ENCODE results near the gene YPEL2.

DNA sequence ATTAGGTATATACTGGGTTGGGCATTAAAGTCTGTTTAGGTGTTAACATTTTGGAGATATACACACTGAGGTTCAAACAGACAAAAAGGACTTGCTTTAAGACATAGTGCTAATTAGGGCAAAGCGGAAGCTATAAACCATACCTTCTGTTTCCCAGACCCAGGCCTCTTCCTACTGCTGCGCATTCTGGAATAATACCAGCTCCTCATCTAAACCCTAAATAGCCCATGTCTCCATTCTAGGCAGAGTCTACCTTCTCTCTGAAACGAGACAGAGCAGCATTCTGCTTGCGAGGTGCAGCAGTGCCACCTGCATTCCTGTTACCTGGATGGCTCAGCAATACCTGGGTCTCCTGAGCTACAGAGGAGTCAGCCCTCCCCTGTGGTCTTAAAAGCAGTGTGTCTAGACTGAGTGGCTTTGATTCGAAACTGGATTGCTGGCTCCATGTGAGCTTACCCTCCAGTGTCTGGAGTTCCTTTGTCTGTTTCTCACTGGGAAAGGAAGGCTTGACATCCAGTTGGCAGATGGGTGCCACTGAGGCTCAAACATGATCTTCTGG lies 6.4 kb downstream of the YPEL2 start:
- no peak for TF ChIP-seq EZH2 (IDR thresholded peaks at IDR 0.05; ENCODE audit: insufficient read depth, low read length)
- TF ChIP-seq, protein P1, sequence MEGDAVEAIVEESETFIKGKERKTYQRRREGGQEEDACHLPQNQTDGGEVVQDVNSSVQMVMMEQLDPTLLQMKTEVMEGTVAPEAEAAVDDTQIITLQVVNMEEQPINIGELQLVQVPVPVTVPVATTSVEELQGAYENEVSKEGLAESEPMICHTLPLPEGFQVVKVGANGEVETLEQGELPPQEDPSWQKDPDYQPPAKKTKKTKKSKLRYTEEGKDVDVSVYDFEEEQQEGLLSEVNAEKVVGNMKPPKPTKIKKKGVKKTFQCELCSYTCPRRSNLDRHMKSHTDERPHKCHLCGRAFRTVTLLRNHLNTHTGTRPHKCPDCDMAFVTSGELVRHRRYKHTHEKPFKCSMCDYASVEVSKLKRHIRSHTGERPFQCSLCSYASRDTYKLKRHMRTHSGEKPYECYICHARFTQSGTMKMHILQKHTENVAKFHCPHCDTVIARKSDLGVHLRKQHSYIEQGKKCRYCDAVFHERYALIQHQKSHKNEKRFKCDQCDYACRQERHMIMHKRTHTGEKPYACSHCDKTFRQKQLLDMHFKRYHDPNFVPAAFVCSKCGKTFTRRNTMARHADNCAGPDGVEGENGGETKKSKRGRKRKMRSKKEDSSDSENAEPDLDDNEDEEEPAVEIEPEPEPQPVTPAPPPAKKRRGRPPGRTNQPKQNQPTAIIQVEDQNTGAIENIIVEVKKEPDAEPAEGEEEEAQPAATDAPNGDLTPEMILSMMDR (IDR thresholded peaks at IDR 0.05; ENCODE audit: insufficient read depth, low read depth, low read length) = no peak

Measured in astrocyte (in vitro differentiated cells and primary cell).